Left renal cortex interstitium (tissue), 4 donors: ENCODE data around the gene ZNF570. TPM values are rescaled to one million over a fixed set of nuclear protein-coding genes. Genes with fewer than 3 reads are reported as not detected.
A peak's percentile ranks its signal among the peaks of the same experiment; 100 is the strongest.

Source experiments
- DNase-seq, 4 donors: peaks; one replicate each; pipeline ENCODE4 v3.0.0-alpha.2; 2013; ENCODE audit warnings: low read depth in 4 of 4, low spot score in 2 of 4, missing footprints in 1 of 4
- polyA plus RNA-seq, 4 donors: library from polyadenylated mRNA; unstranded; fragments of 120-200 nt; gene quantifications; one replicate each; pipeline ENCODE4 v1.2.1, GENCODE V29; 2013; ENCODE audit not compliant: insufficient read length in 4 of 4

ZNF570 gene
- polyA plus RNA-seq: 10 to 100 TPM in 3 of 4 donors, 1 to 10 TPM in 1; 9.2 to 11.2 (median 10.2) TPM

DNA sequence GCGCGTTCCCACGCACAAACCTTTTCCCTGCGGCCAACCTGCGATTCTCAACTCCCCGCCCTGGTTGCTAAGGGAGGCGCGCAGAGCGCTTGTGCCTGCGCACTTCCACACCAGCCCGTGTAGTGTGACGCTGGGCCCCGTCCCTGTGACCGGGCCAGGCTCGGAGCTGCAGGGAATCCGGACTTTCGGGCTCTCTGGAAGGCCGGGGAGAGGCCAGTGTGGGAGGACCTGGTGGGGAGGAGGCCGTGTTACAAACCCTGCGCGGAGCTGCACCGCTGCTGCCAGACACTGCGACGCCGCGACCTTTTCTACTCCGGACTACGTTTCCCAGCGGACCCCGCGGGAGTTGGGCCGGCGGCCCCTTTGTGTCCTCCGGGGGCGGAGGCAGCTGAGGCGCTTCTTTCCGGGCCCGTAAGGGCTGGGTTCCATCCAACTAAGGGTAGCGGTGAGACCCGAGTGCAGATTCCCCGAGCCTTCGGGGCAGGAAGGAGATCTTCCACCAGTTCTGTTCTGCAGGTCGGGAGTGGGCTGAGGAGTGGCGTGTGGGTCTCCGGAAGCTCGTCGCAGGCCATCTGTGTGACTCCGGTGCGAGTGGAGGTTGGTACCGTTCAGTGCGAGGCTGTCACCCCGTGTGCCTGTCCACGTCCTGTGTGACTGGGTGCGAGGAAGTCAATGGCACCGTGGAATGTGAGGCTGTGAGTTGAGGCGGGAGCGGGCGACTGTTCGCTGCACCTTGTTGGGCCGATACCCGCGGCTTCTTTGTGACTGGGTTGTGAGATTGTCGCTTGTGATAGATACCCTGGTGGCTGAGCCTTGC is at the start of gene ZNF570:
TSS of gene ZNF570 (plus strand) at position 396 of the 817 bp plus-strand sequence. CDS start 999 bp downstream, outside the sequence.
- peak; percentile 82 to 90 (median 88) for DNase-seq

DNA sequence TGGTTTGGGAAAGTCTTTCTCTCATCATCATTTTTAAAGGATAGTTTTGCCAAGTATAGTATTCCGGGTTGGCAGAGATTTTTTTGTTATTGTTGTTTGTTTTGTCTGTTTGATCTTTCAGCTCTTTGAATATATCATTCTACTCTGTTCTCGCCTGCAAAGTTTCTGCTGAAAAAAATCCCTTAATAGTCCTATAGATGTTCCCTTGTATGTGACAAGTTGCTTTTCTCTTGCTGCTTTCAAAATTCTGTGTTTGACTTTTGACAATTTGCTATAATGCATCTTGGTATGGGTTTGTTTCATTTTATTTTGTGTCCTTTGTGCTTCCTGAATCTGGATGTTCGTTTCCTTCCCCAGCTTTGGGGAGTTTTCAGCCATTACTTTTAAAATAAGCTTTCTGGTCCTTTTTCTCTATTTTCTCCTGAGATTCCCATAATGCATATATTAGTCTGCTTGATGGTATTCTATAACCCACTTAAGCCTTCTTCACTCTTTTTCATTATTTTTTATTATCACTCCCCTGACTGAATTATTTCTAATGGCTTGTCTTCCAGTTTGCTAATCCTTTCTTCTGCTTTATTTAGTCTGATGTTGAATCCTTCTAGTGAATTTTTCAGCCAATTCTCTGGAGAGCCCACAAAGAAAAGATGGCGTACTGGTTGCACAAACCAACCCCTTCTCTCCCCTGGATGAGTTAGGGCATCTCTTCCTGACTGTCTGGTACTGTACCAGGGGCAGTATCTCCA is 16.5 kb upstream of the ZNF570 start:
- DNase-seq: no peak

DNA sequence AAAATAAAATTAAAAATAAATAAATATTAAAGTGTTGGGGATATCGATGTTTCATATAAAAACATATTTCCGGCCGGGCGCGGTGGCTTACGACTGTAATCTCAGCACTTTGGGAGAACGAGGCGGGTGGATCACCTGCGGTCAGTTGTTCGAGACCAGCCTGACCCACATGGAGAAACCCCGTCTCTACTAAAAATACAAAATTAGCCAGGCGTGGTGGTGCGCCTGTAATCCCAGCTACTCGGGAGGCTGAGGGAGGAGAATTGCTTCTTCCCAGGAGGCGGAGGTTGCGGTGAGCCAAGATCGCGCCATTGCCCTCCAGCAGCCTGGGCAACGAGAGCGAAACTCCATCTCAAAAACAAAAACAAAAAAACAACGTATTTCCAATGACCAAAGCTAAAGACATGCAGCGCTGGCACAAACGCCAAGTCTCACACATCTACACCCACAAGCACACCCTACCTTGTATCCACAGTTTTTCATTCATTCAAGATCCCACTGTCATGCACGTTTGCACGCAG is 2.8 kb upstream of the ZNF570 start:
- peak in 1 of 4 donors; percentile 39 for DNase-seq

DNA sequence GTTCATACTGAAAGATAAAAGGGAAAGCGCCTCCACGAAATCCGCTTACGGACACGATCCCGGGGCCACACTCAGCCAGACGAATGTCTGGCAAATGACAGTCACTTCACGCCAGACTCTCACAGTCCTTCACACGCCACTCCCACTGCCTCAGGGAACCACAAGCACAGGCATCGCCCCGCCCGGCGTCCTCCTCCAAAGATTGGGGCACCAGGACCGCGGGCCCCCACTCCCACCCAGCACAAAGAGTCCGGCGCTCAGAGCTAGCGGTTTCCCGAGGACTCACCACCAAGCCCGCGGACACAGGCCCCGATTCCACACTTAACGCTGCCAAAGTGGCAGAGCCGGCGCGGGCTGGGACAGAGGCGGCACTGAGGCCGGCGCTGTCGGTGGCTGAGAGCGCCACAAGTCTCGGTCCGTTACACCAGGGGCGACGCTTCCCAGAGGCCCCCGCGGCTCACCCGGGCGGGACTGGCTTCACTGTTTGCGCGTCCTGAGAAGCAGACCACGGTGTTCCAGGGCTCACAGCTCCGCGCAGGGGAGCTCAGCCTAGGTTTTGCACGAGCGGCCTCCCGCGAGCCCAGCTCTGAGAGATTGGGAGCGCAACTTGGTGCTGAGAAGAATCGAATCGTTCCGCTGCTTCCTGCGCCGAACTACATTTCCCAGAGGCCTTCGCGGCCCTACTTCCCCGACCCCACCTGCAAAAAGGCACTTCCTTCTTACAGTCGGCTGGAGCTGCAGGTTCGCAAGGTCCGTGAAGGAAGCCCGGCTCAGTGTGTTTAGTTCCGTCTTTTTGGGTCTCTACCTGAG is 2.2 kb upstream of the ZNF570 start, which contains the start of gene ZNF569:
TSS of gene ZNF569 (minus strand) at position 647 of the 810 bp plus-strand sequence. CDS start 22,523 bp downstream, outside the sequence.
- peak; percentile 83 to 97 (median 91) for DNase-seq

DNA sequence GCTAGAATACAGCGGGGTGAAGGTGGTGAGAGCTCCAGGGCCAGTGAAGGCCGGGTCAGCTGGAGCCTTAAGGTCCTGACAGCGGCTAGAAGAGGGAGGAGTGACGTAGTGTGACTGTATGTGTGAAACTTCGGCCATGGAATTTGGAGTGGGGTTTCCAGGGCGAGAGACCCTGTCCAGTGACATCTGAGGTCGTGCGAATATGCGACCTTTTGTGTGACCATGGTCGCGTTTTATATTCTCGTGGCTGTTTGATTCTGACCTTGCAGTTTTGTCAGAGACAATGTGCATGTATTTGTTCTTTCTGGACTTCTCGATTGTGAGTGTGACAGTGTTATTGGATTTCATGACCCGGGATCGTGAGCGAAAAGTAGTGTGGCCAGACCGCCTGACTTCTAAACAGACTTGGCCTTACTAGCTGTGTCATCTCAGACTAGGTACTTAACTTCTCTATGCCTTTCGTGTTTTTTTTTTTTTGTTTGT is 1.5 kb upstream of the ZNF570 start:
- peak in 2 of 4 donors; percentile 22 to 23 for DNase-seq

DNA sequence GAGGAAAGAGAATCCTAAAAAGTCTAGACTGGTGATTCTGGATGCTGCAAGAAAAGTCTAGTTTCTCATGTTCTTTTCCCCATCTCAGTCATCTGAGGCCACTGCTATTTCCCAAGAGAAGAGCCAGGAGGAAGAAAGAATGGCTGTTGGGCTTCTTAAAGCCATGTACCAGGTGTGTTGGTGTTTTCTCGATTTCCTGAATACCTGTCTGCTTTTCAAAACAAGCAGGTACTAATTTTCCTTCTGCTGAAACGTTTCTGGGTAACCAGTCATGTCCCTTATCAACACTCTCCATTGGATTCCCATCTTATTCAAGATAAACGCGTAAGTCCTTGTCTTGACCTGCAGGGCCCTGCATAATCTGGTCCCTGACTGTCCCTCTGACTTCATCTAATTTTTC is 1.1 kb downstream of the ZNF570 start:
- DNase-seq: no peak

DNA sequence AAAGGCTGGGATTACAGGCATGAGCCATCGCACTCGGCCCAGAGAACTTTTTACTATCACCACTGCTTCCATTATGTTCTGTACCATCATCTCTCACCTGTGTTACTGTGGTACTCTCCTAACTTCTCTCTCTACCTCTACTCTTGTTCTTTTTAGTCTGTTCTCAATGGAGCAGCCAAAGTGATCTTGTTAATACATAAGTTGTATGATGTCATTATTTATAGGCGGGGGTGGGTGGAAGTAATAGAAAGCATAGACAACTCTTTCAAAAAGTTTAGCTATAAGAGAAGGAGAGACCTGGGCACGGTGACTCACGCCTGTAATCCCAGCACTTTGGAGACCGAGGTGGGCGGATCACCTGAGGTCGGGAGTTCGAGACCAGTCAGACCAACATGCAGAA is 3.0 kb downstream of the ZNF570 start:
- DNase-seq: no peak

DNA sequence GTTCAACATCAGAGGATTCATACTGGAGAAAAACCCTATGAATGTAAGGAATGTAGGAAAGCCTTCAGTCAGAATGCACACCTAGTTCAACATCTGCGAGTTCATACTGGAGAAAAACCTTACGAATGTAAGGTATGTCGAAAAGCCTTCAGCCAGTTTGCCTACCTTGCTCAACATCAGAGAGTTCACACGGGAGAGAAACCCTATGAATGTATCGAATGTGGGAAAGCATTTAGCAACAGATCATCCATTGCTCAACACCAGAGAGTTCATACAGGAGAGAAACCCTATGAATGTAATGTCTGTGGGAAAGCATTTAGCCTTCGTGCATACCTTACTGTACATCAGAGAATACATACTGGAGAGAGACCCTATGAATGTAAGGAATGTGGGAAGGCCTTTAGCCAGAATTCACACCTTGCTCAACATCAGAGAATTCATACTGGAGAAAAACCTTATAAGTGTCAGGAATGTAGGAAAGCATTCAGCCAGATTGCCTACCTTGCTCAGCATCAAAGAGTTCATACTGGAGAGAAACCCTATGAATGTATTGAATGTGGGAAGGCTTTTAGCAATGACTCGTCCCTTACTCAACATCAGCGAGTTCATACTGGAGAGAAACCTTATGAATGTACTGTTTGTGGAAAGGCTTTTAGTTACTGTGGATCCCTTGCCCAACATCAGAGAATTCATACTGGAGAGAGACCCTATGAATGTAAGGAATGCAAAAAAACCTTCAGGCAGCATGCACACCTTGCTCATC is 15.4 kb downstream of the ZNF570 start:
- DNase-seq: no peak

DNA sequence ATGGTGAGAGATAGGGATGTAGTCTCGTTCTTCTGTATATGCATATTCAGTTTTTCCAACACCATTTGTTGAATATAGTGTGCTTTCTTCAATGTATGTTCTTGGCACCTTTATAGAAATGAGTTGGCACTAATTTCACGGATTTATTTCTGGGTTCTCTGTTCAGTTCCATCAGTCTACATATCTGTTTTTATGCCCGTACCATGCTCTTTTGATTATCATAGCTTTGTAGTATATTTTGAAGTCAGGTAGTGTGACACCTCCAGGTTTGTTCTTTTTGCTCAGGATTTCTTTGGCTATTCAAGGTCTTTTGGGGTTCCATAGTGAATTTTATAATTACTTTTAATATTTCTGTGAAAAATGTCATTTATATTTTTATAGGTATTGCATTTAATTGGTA is 23.1 kb downstream of the ZNF570 start:
- no peak for DNase-seq

DNA sequence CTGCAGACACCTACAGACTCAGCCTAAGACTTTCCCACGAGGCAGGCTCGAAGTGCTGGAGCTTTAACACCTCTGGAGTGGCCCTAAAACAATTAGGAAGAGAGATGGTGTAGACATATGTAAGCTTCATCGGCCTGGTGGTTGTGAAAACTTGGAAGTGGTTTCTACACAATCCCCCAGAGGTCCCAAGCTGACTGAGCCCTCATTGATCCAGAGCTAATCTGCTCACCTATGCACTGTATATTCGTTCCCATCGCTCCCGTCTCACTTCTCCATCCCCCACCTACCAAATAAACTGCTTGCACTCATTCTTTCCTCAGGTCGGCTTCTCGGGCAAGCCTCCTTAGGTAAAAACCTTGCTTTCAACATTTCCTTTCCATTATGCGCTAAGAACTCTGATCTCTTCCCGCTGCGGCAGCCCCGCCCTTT is 36.8 kb downstream of the ZNF570 start:
- peak in 1 of 4 donors; percentile 72 for DNase-seq

DNA sequence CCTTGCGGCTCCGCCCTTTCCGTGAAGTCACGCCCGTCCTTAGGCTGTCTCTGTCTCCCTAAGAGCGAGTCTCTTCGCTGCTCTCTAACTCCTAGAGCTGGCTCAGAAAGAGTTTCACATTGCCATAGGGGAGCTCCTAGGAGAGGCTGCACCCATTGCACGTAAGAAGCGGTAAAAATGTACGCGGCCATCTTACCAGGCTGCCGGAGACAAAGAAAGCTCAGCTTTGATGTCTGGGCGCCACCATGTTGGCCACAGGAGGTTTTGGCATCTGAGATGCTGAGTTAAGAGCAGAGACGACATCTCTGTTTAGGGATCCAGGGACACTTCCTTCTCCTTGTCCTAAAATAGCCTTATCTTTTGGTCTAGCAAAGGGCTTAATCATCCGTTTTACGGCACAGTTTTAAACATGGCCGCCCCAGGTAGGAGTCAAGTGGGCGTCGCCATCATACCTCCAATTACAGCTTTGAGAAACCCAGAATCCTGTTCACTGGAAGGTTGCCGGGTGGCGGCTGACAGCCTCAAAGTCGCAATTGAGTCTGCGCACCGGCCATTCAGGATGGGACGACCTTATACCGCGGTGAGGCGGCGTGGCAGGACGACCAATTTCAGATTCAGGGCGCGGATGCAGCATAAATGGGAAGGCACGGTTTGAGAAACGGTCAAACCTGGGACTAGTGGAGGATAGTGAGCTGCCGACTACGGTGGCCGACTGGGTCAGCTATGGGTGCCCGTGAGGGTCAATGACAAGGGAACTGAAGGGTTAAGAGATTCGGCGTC is 37.4 kb downstream of the ZNF570 start, which contains the start of gene ZNF793:
TSS of gene ZNF793 (plus strand) at position 553 of the 780 bp plus-strand sequence. CDS start 16,501 bp downstream, outside the sequence.
- peak; percentile 79 to 96 (median 81) for DNase-seq

DNA sequence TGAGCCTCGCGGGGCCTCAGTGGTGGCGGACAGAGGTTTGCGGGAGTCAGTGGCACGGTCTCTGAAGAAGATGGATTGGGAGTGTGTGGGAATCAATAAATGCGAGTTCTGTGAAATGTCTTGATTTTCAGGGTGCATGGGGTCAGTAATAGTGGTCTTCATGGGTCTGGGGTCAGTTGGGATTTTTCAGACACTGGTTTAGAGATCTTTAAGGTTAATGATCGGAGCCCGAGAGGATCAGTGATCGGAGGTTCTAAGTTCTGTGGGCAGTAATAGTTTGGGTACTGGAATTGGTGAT is 38.0 kb downstream of the ZNF570 start:
- DNase-seq: peak in 1 of 4 donors; percentile 13

DNA sequence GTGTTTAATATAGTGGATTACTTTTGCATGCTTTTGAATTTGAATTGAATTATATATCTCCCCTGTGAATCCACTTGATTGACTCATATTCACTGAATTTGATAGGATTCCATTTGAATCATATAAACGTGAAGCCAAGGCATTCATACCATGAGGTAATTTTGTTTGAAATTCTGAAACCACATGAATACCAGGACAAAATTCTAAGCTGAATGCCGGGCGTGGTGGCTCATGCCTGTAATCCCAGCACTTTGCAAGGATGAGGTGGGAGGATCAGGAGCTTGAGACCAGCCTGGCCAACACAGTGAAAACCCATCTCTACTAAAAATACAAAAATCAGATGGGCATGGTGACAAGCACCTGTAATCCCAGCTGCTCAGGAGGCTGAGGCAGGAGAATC is 42.0 kb downstream of the ZNF570 start:
- no peak for DNase-seq

DNA sequence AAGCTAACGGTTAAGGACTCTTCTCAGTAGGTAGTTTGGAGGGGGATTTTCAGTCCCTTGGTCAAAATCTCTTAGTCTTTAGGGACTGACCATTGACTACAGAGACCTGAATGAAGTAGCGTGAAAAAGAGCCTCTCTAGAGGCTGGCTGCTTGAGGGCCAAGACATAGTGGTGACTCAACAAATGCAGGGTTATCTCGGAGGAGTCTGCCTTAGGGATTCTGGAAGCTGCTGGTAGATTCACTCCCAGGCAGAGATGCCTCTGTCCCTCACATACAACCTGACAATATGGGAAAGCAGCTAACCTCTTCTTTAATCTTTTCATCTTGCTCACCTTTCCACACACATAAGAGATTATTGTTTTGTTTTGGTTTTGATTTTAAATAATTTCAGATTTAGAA is 42.7 kb downstream of the ZNF570 start:
- no peak for DNase-seq

DNA sequence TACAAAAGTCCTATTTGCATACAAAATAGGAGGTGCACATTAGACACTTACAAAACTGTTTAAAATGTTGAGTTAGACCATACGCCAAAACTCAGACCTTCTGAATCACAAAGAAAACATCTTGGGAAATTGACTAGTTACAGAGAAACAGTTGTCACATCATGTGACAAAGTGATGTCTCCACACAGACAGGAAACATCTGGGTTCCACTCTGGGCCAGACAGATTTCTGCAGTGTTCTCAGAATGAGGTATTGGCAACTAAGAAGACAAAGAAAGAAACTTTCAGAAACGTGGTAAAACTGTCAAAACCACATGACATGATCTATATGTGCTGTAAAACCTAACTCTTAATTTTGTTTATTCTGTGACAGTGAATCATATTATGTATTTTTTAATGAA is 44.2 kb downstream of the ZNF570 start:
- DNase-seq: no peak

DNA sequence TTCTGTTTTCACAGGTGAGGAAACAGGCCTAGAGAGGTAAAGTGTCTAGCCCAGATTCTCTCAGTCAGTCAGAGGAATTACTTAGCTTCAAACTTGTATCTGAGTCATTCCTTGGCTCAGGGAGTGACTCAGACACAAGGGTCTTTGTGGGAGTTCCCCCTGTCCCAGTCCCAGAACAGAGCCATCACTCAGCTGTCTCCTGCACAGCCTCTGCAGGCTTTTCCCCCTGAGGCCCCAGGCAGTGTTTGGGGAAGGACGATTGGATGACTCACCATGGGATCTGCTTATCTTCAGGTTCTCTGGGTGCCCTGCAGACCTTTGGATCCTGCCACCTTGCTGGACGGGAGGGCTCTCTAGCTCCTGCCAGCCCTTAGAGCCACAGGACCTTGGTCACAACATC is 50.7 kb downstream of the ZNF570 start:
- DNase-seq: no peak

DNA sequence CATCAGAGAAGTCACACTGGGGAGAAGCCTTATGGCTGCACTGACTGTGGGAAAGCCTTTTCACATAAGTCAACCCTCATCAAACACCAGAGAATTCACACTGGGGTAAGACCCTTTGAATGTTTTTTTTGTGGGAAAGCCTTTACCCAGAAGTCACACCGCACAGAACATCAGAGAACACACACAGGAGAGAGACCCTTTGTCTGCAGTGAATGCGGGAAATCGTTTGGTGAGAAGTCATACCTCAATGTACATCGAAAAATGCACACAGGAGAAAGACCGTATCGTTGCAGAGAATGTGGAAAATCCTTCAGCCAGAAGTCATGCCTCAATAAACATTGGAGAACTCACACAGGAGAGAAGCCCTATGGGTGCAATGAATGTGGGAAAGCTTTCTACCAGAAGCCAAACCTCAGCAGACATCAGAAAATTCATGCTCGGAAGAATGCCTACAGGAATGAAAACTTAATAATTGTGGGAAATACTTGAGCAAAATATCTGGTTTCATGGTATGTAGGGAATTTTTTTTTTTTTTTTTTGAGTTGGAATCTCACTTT is 68.3 kb downstream of the ZNF570 start:
- no peak for DNase-seq
